ENCODE measurements around the gene ACAD9.

Gene ACAD9

DNA sequence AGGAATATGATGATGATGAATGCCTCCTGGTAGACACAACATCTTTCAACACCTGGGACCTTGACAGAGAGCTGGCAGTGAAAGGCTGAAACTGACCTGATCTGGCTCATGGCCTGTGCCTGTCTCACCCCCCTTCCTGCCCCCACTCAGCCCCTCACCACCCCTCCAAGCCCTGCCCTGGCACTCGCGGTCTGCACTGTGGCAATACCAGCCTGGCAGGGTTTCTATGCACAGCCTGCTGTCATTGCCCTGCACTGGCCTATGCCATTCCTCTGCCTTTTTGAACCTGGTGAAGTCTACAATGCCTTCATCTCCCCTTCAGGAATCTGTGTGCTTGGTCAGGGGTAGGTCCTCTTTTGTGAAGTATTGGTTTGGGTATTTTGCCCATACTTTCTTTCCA, 56.5 kb downstream of the ACAD9 start:
- DNase-seq (ENCODE audit: low spot score): no peak

DNA sequence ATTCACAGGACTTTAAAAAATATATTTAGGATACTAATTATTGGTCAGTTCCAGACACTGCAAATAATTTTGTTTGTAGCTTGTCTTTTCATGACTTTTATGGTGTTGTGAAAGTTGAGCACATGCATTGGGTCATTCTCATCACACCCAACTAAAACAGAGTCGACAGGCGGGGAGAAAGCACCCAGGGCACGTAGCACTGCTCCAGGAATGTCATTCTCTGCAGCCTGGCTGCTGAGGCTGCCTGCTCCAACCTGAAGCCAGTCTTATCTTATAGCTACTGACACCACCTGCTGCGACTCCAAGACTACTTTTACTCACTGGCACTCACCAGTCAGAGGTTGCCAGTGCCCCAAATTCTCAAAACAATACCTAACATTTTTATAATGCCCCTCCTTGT, 56.9 kb downstream of the ACAD9 start:
- no peak for DNase-seq (ENCODE audit: low spot score)

DNA sequence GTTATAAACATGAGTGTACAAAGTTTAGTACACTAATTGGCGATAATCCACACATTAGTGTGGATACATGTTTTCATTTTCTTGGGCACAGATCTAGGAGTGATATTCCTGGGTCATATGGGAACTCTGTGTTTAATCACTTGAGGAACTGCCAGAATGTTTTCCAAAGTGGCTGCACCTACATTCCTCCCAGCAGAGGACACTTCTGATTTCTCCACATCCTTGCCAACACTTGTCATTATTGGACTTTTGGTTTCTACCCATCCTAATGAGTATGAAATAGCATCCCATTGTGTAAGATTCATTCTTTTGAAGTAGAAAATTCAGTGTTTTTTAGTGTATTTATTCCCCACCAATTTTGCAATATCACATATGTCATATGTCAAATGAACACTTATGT, 60.8 kb downstream of the ACAD9 start:
- DNase-seq (ENCODE audit: low spot score): no peak

DNA sequence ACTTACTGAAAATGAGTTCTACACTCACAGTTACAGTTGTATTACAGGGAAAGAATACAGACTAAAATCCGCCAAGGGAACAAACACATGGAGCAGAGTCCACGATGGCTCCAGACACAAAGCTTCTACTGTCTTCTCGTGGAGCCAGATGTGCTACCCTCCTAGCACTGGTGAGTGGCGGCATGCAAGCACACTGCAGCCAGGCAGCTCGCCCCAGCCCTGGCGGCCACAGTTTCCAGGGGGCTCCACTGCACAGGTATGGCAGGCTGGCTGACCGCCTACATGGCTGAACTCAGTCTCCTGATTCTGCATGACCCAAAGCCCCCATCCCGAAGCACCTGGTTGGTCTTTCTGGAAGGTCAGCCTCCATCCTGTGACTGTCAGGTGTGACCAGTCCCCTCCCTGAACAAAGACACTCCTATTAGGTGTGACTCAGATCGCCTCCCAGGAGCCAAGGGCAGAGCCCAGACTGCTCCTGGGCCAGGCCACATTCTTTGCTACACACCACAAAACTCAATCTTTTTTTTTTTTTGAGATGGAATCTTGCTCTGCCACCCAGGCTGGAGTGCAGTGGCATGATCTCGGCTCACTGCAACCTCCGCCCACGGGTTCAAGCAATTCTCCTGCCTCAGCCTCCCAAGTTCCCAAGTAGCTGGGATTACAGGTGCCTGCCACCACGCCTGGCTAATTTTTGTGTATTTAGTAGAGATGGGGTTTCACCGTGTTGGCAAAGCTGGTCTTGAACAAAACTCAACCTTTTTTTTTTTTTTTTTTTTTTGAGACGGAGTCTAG, 62.9 kb downstream of the ACAD9 start:
- no peak for DNase-seq (ENCODE audit: low spot score)

DNA sequence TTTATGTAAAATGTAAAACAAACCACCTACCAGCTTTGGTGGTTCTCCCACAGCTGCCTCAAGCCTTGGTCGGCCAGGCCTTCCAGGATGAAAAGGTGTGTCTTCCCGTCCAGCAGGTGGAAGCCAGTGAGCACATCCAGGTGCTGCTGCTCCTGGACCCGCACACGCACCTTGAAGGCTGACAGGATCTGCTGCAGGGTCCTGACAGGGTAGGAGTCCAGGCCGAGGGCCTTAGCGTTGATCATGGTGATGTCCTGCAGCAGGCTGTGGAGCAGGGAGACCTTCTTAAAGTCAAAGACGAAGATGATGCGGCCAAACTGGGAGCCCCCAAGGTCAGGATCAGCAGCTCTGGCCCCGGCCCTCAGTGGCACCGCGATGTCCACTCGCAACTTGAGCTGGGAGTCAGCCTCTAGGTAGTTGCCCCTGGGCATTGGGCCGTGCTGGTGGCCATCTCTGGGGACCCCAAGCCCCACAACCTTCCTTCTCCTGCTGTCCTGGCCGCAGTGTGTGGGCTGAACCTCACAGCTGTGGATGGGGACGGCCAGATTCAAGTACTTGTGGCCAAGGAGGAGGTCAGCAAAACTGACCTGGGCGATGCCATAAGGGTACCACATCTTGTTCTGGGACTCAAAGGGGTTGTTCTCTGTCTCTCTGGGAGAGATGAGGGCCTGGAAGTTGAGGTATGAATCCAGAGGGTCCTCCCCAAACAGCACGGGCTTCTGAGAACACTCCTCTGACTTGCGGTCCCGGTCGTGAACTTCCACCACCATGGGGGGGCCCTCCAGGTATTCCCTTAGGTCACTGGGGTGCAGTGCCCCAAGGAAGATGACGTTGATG, 65.8 kb downstream of the ACAD9 start:
- no peak for DNase-seq (ENCODE audit: low spot score)

DNA sequence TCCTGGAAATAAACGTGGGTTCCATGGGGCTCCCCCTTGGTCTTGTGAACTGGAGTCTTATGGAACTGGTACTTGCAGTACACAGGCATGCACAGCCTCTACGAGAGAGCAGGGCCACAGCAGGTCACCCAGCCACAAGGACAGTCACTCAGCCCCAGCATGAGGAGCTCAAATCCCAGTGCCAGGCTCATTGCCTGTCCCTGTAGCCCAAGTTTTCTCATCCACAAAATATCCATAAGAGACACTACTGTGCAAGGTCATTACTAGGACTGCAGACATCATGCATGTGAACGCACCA, 66.4 kb downstream of the ACAD9 start:
- no peak for DNase-seq (ENCODE audit: low spot score)

DNA sequence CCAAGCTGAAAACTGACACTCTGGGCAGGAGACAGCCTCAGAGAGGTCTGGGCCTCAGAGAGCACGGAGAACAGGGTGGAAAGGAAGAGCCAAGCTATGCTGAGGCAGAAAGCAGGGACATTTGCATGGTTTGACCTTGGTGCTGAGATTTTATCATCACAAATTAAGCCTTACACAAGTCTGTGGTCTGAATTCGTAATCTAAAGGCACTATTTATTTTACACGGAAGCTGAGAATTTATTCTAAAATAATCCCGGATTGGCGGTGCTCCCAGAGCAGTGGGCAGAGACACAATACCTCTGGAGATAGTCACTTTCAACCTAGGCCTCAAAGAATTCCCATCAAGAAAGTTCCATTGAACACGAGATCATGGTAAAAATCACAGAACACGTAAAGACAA, 67.0 kb downstream of the ACAD9 start:
- DNase-seq (ENCODE audit: low spot score): no peak

DNA sequence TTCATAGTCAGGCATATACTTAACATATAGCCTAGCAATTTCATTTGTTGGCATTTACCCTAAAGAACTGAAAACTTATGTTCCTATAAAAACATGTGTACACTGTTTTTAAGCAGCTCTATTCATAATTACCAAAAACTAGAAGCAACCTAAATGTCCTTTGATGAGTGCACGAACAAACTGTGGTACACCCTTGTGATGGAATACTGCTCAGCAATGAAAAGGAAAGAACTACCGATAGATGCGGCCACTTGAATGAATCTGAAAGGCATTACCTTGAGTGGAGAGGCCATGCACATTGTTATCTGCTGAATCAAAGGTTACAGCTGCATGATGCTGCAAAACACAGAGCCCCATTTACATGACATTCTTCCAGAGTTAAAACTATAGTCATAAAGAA, 69.7 kb downstream of the ACAD9 start:
- no peak for DNase-seq (ENCODE audit: low spot score)

DNA sequence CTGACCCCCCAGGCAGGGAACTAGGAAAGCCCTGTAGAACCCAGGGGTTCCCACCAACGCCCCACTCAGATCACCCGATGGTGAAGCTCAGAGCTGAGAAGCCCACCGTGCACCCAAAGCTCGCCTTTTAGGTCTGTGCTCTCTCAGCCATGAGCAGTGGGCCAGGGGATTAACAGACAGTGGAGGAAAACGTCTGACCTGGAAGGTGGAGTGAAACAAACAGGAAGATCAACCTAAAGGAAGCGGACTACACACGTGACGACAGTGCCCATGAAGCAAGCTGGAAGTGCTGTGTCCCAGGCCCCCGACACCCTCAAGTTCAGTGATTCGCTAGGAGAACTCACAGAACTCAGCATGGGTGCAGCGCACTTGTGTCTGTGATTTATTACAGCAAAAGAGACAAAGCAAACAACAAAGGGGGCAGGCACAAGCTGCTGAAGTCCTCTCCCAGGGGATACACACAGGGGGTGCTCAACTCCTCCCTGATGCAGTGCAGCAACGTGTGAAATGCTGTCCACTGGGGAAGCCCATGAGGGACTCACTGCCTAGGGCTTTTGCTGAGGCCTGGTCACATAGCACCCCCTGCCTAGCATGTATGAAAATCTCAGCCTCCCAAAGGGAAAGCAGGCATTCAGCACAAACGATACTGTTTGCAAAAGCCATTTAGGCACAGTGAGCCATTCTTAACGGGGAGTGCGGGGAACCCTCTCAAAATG, 71.0 kb downstream of the ACAD9 start:
- peak; percentile 57 for DNase-seq (ENCODE audit: low spot score)

DNA sequence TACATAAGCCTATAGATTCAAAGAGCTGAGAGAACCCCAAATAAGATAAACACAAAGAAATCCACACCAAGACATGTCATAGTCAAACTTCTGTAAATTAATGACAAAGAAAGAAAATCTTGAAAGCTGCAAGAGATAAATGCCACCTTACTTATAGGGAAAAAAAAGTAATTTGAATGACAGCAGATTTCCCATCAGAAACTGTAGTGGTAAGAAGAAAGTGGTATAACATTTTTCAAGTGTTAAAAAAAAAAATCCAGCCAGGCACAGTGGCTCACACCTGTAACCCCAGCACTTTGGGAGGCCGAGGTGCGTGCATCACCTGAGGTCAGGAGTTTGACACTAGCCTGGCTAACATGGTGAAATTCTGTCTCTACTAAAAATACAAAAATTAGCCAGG, 77.0 kb downstream of the ACAD9 start:
- DNase-seq (ENCODE audit: low spot score): no peak

Measured in D341Med (cell line).